GM03348 (cell line): ENCODE results near the gene STARD4.

ENCODE experiments used
- DNase-seq: peaks from one replicate; pipeline ENCODE4 v3.0.0; 2012; ENCODE audit warnings: low spot score

Gene STARD4, protein sequence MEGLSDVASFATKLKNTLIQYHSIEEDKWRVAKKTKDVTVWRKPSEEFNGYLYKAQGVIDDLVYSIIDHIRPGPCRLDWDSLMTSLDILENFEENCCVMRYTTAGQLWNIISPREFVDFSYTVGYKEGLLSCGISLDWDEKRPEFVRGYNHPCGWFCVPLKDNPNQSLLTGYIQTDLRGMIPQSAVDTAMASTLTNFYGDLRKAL

DNA sequence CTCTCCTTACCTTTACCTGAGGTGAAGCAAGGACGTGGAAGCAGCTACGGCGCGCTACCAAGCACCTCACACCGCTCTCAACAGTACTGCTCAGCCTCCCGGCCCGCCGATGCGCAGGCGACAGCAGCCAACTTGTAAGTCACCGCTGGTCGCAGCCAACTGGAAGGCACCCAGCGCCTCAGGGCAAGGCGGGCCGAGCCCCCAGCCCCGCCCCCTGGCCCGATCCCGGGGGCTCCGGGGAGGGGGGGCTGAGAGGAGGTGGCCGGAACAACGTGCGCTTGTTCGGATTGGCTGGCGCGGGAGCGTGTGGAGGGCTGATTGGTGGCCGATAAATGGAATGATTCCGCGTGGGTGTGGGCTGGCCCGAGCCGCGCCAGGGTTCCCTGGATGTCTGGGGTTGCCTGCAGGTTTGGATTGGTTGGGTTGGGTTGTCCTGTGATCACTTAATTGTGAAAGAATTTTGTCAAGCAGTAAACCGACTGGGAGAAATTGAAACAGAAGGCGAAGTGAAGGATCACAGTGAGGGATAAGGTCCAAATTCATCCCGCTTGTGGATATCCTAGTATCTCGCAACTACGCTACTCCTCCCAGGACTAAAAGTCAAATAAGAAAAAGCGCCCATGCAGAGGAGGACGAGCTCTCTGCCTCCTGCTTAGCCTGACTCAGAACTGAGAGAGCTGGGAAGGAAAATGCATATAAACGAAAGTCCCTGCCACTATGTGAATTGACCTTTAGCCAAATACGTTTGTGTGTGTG is at the start of gene STARD4:
Gene STARD4 (minus strand): TSS at position 161 of the 756 bp plus-strand sequence. CDS start 5,102 bp downstream, outside the sequence.
- DNase-seq: peak; percentile 99

DNA sequence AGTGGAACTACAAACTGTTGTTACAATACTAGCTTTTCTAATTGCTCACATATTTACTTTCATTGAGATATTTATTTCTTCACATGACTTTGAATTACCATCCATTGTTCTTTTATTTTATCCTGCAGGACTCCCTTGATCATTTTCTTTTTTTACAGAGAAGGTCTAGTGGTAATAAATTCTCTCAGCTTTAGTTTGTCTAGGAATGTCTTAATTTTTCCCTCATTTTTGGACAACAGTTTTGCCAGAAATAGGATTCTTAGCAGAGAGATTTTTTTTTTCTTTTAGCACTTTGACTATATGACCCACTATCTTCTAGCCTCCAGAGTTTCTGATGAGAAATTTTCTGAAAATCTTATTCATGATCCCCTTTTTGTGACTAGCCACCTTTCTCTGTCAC is 47.3 kb upstream of the STARD4 start:
- no peak for DNase-seq

DNA sequence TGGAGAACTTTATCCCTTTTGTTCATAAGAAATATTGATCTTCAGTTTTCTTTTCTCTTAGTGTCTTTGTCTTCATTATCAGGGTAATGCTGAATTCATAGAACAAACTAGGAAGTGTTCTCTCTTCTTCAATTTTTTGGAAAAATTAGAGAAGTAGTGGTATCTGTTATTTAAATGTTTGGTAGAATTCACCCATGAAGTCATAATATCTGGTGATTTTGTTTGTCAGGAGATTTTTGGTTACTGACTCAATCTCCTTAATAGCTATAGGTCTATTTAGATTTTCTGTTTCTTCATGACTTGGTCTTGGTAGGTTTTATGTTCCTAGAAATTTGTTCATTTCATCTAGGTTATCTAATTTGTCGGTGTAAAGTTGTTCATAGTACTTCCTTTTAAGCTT is 45.4 kb upstream of the STARD4 start:
- DNase-seq: no peak

DNA sequence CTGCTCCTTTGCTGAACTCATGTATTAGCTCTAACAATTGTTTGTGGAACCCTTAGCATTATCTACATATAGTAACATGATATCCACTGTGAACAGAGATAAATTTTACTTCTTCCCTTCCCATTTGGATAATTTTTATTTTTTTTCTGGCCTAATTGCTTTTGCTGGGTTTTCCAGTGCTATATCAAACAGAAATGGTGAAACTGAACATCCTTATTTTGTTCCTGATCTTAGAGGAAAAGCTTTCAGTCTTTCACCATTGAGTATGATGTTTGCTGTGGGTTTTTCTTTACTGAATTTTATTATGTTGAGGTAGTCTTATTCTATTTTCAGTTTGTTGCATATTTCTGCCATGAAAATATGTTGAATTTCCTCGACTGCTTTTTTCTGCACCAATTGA is 44.8 kb upstream of the STARD4 start:
- DNase-seq: no peak

DNA sequence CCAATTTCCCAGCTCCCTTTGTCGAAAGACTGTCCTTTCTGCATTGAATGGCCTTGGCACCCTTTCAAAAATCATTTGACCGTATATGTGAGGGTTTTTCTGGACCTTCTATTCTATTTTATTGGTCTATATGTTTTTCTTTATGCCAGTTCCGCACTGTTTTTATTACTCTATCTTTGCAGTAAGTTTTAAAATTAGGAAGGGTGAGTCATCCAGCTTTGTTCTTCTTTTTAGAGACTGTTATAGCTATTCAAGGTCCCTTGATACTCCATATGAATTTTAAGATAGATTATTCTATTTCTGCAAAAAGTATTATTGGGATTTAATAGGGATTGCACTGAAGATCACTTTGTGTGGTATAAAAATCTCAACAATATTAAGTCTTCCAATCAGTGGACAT is 44.2 kb upstream of the STARD4 start:
- DNase-seq: no peak

DNA sequence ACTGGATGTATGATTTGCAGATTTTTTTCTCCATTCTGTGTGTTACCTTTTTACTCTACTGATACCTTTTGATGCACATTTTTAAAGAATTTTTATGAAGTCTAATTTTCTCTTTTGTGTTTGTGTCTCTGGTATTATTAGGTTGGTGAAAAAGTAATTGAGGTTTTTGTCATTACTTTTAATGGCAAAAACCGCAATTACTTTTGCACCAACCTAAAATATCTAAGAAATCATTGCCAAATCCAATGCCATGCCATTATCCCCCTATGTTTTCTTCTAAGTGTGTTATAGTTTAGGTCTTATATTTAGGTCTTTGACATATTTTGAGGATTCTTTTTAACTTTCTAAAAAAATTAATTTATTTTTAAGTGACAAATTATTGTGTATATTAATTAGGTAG is 43.4 kb upstream of the STARD4 start:
- DNase-seq: no peak

DNA sequence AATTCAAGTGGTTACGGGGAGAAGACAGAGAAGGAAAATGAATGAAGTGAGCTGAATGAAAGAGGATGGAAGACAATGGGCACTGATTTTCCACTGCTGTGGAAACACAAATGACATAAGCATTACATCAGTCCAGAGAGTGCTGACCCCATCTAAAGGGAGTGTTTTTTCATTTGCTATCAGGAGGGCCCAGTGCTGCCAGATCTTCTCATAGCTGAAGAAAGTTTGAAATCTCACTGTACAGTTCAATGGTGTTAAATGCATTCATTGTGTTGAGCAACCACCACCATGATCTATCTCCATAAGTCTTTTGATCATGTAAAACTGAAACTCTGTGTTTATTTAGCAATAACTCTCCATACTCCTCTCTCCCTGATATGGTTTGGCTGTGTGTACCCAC is 41.5 kb upstream of the STARD4 start:
- no peak for DNase-seq

DNA sequence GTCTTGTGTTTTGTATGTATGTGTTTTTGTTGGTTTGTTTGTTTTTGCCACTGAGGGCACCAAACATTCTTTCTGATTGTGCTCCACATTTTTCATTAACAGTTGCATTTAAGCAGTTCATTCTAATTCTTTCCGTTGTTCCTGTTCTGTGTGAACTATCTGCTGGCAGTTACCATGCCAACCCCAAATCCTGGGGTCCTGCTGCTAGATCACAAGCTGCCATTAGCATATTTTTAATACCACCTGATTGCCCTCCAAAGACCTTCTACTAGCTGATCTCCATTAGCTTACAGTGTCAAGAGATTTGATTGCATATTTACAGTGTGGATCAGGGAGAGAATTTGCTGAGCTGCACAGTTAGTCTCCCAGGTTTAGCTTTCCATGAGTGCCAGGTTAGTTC is 40.6 kb upstream of the STARD4 start:
- DNase-seq: no peak

DNA sequence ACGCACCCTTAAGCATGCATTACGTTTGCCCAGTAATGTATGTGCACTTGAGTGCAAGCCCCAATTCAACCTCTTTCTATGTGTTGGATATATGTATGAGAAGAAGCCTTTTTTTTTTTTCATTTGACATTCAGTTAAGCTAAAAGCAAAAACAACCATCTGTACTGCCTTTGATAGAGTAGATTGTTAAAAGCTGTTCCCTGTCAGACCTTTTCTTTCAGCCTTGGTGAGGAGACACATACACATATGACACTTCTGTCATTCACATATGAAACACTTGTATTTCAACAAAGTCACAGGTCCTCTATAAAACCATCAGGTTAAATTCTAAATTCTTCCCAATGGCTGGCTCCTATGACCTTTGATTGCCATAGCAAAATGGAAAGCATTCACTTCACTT is 40.2 kb upstream of the STARD4 start:
- DNase-seq: no peak

DNA sequence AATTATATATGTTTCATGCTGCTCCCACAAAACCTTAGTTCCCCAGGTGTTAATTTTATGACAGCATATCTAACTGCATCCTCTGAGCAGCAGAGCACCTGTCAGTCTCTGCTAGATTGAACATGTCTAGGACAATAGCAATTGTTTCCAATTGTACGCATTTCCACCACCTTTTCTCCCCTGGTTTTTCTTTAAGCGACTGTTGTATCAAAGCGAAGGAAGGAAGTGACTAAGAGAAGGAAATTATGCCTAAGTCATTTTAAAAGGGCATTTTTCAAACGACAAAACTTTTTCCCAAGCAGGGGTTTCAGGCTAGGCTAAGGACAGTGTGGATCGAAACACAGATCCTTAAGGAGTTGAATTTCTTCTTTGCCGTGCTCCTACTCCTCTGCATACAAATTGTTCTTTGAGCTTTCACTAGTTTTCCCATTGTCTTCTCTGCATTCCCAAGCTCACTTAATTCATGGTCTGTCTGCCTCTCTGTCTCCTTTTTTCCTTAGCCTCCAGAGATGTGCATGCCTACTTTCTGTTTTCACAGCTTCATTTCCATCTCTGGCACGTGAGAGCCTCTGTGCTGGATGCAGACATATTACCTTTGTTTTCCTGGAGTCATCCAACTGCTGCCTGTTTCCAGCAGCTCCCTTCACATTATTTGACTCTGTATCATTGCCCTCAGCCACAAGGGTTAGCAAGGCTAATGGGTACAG is 39.4 kb upstream of the STARD4 start:
- no peak for DNase-seq

DNA sequence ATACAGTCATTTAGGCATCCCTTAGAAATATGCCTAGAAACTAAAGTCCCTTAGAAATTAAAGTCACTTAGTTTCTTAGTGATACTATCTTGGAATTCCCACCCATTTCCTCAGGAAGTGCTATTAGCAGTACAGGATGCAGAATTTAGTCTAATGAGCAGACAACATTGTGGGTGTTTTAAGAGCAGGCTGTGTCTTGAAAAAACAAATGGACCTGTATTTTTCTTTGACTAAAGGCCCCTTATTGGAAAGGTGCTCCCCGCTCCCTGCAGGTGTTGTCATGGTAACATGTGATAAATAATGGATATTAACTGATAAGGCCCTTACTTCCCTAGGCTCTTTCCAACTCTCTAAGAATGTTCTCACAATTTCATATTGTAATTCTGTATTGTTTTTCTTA is 38.8 kb upstream of the STARD4 start:
- no peak for DNase-seq

DNA sequence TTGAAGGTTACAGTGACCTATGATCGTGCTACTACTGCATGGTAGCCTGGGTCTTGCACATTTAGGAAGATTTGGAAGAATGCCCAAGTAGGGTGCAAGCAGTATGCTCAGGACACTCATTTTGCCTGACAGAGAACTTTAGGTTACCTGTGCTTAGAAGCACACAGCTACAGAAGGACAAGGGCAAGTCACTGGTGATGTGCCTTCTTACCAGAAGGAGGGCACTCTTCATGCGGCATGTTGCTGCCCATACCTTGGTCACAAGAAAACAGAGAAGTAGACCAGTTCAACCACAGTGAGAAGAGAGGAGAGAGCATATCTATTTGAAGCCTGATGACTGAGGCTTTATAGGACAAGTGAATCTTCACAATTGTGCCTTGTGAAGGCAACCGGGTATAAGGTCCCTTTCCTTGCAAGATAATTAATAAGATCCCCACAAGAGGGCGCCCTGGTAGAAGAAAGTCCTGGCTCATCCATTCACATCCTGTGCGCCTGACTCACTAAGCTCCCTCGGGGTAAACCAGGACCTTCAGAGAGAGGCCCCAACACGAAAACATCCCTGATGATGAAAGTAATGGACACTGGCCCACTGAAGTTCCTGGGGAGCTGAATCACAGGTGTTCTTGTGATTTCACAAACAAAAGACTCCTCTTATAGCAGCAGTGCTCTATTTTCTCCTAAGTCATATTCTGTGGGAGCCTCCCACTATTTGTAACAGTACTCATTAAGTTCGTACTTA is 38.1 kb upstream of the STARD4 start:
- peak; percentile 92 for DNase-seq

DNA sequence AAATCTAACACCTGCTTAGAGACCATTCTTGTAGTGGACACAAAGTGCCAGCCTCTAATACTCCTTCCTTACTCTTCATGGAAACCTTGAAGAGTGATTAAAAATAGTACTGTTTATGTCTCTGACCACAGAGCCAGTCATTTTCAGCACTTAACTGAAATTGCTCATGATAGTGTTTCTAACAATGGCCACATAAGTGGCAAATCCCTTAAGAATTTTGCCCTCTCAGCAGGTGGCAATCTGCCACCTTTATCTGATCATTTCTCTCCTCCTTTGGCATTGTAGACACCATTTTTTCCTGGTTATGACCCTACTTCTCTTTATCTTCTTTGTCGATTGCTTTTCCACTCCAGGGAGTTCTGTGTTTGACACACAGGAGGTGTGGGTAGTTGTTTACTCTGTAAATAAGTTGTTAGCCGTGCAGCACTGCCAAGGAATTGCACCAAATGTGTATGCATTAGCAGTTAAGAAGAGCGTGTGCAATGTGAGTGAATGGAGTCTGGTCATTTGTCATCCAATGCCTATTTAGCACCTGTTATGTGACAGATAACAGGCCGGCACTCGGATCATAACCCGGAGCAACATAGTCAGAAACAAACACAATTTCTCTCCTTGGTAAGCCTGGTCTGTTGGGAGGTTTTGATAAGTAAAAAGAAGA is 36.8 kb upstream of the STARD4 start:
- no peak for DNase-seq

DNA sequence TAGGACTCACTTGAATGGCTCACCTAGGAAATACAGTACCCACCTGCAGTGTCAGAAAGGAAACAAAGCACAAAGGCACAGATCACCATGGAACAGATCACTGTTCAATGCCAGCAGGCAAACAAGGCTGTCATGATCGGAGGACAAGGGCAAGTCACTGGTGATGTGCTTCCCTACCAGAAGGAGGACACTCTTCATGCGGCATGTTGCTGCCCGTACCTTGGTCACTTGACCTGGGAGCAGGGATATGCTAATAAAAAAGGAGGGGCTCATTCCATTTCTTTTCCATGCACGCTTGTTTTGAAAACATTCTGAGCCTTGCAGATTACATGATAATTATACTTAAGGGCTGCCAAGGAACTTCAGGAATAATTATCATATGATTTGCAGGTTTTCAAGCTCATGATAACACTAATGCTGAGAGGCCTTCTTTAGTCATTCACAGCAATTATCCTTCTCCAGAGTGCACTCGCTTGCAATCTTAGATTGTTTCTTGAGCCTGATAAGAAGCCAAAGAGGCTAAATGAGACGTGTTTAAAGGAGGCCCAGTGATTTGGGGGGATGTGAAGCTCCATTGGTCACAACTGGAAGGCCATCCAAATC is 36.1 kb upstream of the STARD4 start:
- DNase-seq: no peak

DNA sequence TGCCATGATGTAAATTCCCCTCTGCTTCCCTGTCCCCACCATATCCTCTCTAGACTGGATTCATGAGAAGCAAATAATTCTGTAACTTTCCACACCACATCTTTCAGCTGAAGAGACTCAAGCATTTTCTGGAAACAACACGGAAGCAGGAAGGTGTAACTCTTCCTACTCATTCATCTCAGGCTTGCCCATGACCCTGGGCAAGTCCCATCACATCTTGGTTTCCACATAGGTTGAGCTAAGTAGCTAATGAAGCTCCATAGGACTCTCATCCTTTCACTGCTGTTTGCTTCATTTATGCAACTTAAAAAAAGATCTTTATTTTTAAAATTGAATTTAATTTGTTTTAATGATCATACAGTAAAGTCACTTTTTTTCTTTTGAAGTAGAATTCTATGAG is 32.7 kb upstream of the STARD4 start:
- no peak for DNase-seq

DNA sequence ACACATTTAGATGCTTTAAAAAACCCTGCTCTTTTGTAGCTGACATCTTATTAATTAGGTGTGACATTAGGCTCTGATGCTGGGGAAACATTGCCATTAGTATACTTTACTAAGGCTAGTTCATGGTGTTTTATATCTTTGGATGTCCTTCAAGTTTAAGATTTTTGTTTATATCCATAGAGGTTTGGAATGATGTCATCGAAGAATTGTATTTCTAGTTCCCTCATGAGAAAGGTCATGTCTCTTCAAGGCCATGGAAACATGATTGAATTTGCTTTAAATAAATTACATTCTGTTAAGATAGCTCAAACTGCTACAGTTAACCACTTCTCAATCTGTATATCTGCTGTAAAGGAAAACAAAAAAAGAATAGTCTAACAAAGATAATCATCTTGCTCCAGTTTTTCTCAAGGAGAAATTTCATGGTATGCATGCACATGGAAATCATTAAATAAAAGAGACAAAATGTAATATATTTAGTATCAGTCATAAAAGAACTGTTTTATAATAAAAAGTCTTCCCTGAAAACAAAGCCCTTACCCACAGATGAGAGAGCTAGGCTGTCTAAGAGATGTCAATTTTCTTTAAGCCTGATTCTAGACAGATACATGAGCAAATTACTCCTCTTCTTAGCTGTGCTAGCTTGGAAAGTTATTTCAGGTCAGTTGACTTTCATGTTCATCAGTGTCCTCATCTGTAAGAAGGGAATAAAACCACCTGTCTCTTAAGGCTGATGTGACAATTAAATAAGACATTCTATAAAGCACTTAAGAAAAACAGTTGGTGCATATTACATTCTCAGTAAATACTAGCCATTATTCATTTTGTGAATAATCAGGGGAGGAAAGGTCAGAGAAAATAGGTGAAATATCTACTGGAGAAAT is 25.0 kb upstream of the STARD4 start:
- no peak for DNase-seq

DNA sequence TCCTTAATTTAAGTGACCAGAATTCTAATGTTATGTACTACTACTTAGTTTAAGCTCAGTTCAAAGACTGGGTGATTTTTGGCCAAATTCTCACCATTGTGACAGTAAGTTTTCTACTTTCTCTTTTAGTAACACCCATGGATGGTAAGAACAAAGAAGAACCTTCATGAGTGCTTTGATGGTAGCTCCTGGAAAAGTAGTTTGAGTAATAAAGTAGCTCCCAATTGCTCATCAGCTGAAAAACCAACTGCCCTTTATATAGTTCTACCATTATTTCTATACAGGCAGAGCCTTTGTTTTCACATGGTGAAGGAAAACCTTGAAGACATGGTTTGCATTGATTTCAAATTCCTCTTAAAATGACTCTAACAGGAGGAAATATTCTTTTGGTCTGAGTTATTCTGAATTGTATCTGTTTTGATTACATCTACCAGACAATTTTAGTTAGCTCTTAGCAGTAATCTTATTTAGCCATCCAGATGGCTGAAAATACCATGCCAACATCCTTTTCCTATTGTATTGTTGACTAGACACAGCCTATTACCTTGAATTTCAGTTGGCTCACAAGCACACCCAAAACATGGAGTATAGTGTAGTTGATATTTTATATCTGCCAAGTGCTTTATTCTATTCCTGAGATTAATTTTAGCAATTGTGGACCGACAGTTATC is 23.7 kb upstream of the STARD4 start:
- DNase-seq: no peak

DNA sequence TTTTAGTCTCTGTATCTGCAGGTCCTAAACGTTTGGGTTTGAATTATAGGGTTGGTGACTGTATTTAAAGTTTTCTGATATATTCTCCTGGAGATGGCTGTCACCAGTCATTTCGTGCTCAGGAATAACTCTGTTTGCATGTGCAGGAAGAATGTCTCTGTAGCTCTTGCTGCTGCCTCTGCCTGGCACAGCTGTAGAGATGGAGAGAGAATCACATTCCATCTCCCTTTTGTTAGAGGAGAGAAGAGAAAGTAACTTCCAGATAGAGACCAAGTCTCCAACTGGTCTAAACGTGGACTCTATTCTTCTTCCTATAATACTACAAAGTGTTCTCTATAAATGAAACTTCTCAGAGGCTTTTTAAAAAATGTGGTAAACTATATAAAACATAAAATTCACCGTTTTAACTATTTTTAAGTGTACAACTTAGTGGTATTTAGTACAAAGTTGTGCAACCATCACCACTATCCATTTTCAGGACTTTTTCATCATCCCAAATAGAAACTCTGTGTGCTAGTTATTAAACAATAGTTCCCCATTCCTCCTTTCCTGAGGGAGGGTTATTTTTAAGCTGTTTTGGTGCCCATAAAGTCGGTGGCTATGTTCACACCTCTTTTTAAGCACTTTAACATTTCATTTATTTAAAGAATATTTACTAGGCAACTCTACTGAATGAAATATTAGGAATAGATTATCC is 20.7 kb upstream of the STARD4 start:
- DNase-seq: peak; percentile 25

DNA sequence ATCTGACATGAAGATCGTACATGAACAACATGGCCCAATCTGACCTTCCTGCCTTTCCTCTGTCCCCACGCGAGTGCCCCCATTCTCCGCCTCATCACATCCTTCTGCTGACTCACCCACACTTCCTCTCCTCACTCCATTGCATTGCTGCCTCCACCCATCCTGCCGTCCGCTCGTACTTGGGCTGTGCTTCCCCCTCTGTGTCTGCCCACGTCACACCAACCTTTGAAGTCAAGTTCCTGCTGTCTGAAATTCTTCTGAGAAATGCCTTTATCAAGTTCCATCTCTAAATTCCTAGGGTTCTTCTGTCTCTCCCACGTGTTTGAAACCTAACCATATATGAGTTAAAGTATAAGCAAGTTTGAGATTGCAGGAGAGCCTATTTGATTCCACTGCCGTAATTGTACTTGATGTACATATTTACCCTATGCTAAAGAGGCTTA is 18.0 kb upstream of the STARD4 start:
- peak; percentile 57 for DNase-seq
